Hematopoietic multipotent progenitor cell treated with erythropoietin and hydrocortisone succinate and interleukin-3 and kit ligand, for 17 days (in vitro differentiated cells): ENCODE data around the gene DUSP10.
A peak's percentile ranks its signal among the peaks of the same experiment; 100 is the strongest.

ENCODE experiments used
- DNase-seq: peaks from one replicate; pipeline ENCODE4 v3.0.0-alpha.2; 2015; ENCODE audit warnings: low spot score

DUSP10 gene

GRCh38 chr1:221762121-221762520, 20.2 kb upstream of the DUSP10 start:
- DNase-seq, result no peak

DNA sequence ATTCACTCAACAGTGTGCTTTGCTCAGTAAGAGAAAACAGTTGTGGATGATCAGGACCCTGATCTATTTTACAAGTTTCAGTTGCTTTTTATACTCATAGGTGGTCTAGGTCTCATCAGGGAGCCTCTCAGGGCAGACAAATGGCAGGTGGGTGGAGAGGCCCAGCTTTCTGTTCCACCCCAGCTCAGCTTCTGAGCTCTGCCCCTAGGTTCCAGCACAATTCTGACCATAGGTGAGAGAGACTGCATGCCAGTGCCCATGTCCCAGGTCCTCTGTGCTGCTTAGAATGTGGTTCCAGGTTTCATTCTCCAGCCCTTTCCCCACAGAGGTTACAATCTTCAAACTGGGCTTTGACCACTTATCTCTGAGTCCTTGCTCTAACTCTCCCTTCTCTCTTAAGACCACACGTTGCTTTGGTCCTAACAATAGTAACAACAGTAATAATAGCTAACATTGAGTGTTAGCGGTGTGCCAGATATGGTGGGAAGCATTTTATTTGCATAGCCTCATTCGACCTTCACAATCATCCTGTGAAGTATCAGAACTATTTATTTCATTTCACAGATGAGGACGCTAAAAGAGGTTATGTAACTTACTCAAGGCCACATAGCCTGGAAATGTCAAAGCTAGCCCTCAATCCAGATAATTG, 19.6 kb upstream of the DUSP10 start:
- no peak for DNase-seq

DNA sequence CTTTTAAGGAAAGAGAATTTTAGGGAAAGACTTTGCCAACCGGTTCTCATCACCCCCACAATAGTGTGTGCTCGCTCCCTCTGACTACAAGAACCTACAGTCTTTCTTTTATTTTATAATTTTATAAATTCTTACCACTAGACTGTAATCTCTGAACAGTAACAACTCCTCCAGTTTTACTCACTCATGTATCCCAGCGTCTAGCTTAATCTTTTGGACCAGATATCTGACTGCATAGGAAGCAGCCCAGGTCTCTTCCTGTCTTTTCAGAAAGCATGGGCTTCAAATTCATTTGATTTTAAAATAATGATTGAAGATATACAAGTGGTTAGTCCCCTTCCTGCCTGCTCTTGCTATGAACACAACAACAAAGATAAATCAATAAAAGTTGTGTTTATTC, 19.0 kb upstream of the DUSP10 start:
- DNase-seq, result no peak

DNA sequence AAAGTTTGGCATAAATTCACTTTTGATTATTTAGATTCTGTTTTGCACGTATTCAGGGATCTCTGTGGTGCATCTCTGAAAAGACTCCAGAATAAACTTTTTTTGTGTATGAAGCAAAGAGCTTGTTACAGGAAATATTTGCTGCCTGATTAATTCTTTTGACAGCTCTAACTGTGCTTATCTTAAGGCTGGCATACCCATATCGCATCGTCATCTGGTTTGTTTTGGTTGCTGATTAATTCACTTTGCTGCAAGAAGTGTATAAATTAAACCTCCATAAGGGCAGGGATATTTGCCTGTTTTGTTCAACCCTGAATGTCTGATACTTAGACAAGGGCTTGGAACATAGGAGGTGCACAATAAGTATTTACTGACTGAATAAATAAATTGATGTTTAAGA, 17.5 kb upstream of the DUSP10 start:
- no peak for DNase-seq

- DNase-seq, result no peak
Observed at GRCh38 chr1:221758455-221758854, 16.6 kb upstream of the DUSP10 start.

- DNase-seq, result no peak
Observed at GRCh38 chr1:221756830-221757551, 15.1 kb upstream of the DUSP10 start.

DNA sequence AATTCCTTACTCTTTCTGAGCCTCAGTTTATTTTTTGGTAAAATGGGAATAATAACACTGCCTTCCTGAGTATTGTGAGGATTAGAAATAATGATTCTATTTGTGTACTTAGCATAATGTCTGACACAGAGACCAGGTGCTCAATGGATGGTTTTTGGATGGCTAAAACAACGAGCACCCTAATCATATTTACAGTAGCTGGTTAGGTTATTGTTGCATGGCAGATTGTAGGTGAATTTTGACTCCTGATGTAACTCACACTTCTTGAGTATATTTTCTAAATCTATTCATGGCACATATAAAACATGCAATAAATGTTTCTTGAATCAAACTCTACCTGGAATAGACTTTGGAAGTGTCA, 11.9 kb upstream of the DUSP10 start:
- no peak for DNase-seq

DNA sequence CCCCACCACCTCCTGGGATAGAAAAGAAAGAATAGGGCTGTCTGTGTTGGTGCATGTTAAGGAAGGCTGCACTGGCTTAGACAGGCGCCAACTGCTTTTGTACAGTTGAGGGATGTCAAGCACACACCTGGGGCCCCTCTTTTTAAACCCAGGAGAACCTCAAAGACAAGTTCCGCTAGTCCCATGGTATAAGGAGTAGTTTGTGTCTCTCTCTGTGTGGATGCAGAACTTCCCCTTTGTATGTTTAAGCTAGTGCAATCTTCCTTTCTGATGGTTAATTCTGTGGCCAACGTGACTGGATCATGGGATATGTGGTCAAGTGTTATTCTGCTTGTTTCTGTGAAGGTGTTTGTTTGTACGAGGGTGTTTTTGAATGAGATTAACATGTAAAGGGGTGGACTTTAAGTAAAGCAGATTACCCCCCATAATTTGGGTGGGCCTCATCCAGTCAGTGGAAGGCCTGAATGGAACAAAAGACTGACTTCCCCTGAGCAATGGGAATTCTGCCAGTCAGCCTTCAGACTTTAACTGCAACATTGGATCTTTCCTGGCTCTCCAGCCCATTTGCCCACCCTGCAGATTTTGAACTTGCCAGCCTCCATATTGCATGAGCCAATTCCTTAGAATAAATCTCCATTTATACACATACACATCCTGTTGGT, 9.5 kb upstream of the DUSP10 start:
- DNase-seq, result no peak

- no peak for DNase-seq
Observed at GRCh38 chr1:221748981-221749380, 7.1 kb upstream of the DUSP10 start.

GRCh38 chr1:221747839-221748238, 6.0 kb upstream of the DUSP10 start:
- no peak for DNase-seq

DNA sequence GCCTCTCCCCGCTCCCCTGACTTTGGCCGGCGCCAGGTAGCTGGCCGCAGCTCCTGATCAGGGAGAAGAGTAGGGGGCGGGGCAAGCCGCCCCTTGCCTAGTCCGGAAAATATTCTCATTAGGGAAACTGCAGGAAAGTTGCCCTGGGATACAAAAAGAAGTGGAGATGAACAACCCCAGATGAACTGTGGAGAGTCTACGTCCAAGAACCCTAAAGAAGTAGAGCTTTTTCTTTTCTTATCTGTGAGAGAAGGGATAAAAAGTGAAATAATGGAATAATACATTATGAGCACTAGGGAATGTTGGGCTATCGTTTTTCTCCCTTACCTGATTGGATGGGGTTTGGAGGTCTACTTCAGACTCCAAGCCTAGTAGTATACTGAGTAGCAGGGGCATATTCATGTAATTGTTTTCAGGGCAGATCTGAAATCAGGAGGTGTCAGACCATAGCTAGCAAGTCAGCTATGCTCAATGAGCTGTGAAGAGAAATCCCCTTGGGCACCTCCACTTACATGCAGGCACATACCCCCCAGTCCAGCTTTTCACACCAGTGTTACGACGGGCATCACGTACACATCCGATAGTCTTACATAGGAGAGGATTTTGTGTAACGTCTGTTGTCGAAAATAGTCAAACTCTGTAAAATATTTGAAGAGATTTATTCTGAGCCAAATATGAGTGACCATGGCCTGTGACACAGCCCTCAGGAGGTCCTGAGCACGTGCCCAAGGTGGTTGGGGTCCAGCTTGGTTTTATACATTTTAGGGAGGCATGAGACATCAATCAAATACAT, 1.7 kb upstream of the DUSP10 start:
- no peak for DNase-seq

GRCh38 chr1:221742555-221743415, 896 bp upstream of the DUSP10 start:
- DNase-seq, result peak; percentile 81

DNA sequence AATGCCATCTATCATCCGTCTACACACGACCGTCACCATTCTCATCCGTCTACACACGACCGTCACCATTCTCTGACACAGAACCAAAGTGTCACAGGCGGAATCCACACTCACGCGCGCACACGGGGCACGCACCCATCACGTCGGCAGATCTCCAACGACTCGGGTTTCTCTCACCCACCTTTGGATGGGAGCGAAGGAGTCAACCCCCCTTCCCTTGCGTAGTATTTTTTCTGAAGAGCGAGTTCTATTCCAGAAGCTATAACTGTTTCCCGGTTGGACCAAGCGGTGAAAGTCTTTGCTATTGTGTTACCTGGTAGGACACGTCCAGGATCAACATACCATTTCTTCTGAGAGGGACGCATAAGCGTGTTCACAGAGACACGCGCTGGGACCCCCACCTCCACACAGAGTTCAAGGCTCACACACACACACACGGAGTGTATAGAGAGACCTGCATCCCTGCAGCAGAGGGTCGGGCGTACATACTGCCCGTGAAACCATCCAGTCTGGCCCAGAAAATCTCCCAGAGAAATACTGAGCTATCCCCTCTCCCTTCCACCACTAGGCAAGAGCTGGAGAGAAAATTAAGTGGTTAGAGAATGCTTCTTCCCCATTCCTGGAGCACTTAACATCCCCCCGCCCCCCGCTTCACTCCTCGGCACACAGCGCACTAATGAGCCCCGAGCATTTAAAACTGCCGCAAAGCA, 741 bp downstream of the DUSP10 start:
- peak; percentile 16 for DNase-seq

DNA sequence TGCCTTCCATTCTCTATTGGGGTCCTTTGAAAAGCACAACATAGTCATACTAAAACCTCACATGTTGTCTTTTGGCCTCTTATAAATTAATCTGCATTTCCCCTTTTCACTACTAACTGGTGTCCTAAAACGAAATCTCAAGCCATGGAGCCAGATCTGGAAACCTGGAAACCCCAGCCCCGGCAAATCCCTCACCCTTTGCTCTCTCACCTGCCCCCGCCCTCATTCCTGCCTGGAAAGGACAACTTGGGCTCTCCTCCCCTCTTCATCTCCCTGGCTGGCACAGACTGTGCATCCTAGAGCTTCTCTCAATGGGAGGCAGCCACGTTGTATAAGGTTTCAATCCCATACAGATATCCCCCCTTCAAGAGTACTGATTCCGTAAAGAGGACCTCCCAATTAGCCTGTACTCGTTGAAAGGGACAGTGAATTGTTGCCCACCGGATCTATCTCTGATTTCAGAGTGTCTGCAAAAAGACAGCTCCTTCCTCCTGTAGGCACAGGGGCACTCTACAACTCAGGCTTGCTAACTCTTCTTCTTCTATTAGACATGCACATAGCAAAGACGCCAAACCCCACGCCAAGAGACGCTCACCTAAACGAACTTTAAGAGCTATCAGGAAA, 1.4 kb downstream of the DUSP10 start:
- no peak for DNase-seq

- no peak for DNase-seq
Observed at GRCh38 chr1:221739677-221740025, 2.2 kb downstream of the DUSP10 start.

DNA sequence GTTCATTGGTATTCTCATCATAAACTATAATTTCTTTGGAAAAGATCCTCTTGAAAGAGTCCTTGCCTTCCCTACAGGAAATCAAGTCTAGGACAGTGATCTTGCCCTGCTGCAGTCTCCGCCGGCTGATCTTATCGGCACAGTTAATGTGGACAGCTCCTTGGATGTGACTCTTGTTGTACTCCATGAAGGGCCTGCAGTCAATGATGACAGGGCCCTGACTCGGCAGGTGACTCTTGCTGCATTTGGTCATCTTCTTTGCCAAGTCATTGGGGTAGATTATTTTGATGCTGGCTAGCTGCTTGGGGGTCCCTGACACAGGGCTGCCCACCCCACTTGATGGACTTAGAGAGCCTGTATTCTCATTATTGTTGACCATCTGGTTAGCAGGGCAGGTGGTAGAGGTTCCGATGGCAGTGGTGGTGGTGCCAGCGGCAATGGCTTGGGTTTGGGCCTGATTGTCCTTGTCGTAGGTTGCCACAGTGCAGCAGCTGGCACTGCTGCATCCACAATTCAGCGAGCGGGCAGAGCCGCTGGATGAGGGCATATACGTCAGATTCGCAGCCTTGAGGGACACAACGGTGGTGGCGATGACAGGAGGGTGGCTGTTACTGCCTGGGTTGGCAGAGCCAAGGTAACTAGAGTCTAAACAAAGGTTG, 2.7 kb downstream of the DUSP10 start:
- DNase-seq, result no peak

DNA sequence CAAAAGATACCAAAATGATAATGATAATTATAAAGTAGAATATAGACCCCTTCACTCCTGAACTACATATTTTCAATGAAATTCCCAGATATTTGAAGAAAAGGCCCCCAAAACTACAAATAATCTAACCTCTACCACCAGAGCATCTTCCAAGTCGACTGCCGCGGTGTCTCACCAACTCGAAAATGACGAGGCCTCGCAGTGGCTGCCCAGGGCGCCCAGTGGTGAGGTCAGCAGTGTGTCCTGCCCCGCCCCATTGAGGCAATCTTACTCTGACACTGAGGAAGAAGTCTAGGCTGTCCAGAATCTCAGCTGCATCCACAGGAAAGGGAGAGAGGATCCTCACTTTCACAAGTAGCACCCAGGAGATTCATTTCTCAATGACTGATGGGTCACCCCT, 5.2 kb downstream of the DUSP10 start:
- no peak for DNase-seq

GRCh38 chr1:221735999-221736398, 5.9 kb downstream of the DUSP10 start:
- no peak for DNase-seq

GRCh38 chr1:221734187-221734586, 7.7 kb downstream of the DUSP10 start:
- no peak for DNase-seq

DNA sequence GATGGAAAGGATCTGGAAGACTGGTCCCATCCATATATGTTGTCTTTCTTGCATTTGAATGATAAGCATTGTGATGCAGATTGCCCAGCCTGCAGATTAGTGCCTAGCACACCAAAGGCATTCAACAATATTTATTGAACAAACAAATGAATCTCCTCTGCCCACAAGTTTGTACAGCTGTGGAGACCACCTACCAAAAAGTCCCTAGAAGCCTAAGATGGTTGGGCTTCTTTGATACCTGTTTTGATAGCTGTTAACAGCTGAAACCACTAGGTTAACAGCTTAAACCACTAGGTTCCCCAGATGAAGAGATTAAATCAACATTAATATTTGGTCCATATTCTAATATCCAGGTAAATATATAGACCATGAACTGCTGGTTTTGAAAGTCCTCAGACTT, 9.8 kb downstream of the DUSP10 start:
- no peak for DNase-seq
